NCI-H2227 (cell line): ENCODE results near the gene TBX6.

Source experiments
- DNase-seq: peaks from one replicate; lab custom pipeline; 2025; ENCODE audit not compliant: unreplicated experiment; lab: John Stamatoyannopoulos, UW

The TBX6 gene

GRCh38 chr16:30040221-30040620, 51.5 kb downstream of the TBX6 start:
- DNase-seq = no peak
